ENCODE results near the gene CDKN2C.

- no peak for TF ChIP-seq CTCF (IDR thresholded peaks at IDR 0.05)
- no peak for TF ChIP-seq POLR2A (IDR thresholded peaks at IDR 0.05)
These were observed 22.7 kb downstream of the CDKN2C start for GRCh38 chr1:50992532-50993318.
